Thyroid gland (tissue), 4 donors: Measurements from ENCODE around the gene SYNGAP1. TPM values are rescaled to one million over a fixed set of nuclear protein-coding genes. Genes with fewer than 3 reads are reported as not detected.

Experiments used
- DNase-seq, 2 donors: peaks; one replicate each; pipeline ENCODE4 v3.0.0-alpha.2; 2019
- H3K27ac ChIP-seq, 3 donors: fragments of 200-600 bp; sonication (generic); 1 replicate in 2 of 3; 2 replicates in 1 of 3; pipeline ENCODE4 v1.5.1; 2016 to 2019; ENCODE audit warnings: mild to moderate bottlenecking in 1 of 3, moderate library complexity in 1 of 3
- H3K27me3 ChIP-seq: fragments of 200-600 bp; sonication (generic); one replicate; pipeline ENCODE4 v1.5.1; 2019
- H3K36me3 ChIP-seq, 2 donors: fragments of 200-600 bp; sonication (generic); one replicate each; pipeline ENCODE4 v1.5.1; 2016 to 2019
- H3K4me1 ChIP-seq, 2 donors: fragments of 200-600 bp; sonication (generic); one replicate each; pipeline ENCODE4 v1.5.1; 2017 to 2019
- H3K4me3 ChIP-seq, 3 donors: fragments of 200-600 bp; sonication (generic); replicated peaks in 1 of 3; 1 replicate in 2 of 3; 2 replicates in 1 of 3; pipeline ENCODE4 v1.5.1; 2016; ENCODE audit warnings: mild to moderate bottlenecking in 1 of 3
- H3K9me3 ChIP-seq: fragments of 200-600 bp; sonication (generic); one replicate; pipeline ENCODE4 v1.5.1; 2017
- CTCF ChIP-seq, 6 experiments: fragments of 200-600 bp in 3 of 6; fragments of 450-650 bp in 3 of 6; sonication (generic) in 3 of 6; IDR thresholded peaks; one replicate each; pipeline ENCODE4 v1.5.1; 2016 to 2019; ENCODE audit warnings: antibody characterized with exemption in 6 of 6, mild to moderate bottlenecking in 2 of 6, inconsistent platforms in 1 of 6, moderate library complexity in 1 of 6
- POLR2A ChIP-seq, 2 donors: fragments of 450-650 bp; IDR thresholded peaks; one replicate each; pipeline ENCODE4 v1.6.1; 2017; ENCODE audit warnings: antibody characterized with exemption in 2 of 2, mild to moderate bottlenecking in 2 of 2, moderate library complexity in 1 of 2
- WGBS, 2 donors: methylation state at CpG; one replicate each; pipeline ENCODE4 v1.1.5; 2017; 5-methylcytosine and 5-hydroxymethylcytosine counted together
- intact Hi-C: fragments of 100-400 bp; cut with DNase I; formaldehyde crosslinking; loops from one replicate; pipeline ENCODE4 v1.15.1; 2023
- total RNA-seq, 4 donors: library from RNA; depleted of rRNA; stranded (reverse); fragments of >200 nt; gene quantifications; one replicate each; pipeline ENCODE4 v1.2.3, GENCODE V29; 2016

SYNGAP1 gene
- total RNA-seq, 4 donors from 2014 or later = 10.0 to 15.3 (median 12.2) TPM

- Histone ChIP-seq H3K9me3 (no peaks in the 10 kb centered on the region), H3K27ac (no peak overlapping the region), H3K27me3 (no peaks in the 10 kb centered on the region), H3K4me1 (no peaks in the 10 kb centered on the region), H3K36me3 (peaks cover 4 to 5% of the 10 kb centered on the region in 2 donors), H3K4me3 (no peak overlapping the region)
- WGBS, 2 donors = 93 to 98% methylated on average over 11 to 15 of the region's 18 CpGs
- no peak for DNase-seq
- TF ChIP-seq CTCF (IDR thresholded peaks at IDR 0.05) (no peak), POLR2A (IDR thresholded peaks at IDR 0.05) (no peak)
- intact Hi-C loops = no loop called here
These were observed 24.0 kb downstream of the SYNGAP1 start for GRCh38 chr6:33443619-33444504.

- intact Hi-C loops = no loop called here
- Histone ChIP-seq H3K27me3 (no peaks in the 10 kb centered on the region), H3K36me3 (peaks cover 4 to 5% of the 10 kb centered on the region in 2 donors), H3K4me3 (no peak overlapping the region), H3K27ac (no peak overlapping the region), H3K4me1 (no peaks in the 10 kb centered on the region), H3K9me3 (no peaks in the 10 kb centered on the region)
- TF ChIP-seq CTCF (IDR thresholded peaks at IDR 0.05) (no peak), POLR2A (IDR thresholded peaks at IDR 0.05) (no peak)
- DNase-seq = no peak
- 81 to 88% methylated on average over 3 of the region's 3 CpGs for WGBS, 2 donors
These were observed 25.3 kb downstream of the SYNGAP1 start for GRCh38 chr6:33445119-33445603.

GRCh38 chr6:33446356-33446755 is 26.5 kb downstream of the SYNGAP1 start:
- TF ChIP-seq POLR2A (IDR thresholded peaks at IDR 0.05) (no peak), CTCF (IDR thresholded peaks at IDR 0.05) (no peak)
- DNase-seq = no peak
- peaks cover 4 to 5% of the 10 kb centered on the region in 2 donors for H3K36me3 ChIP-seq

GRCh38 chr6:33450434-33450833 is 30.6 kb downstream of the SYNGAP1 start:
- H3K36me3 ChIP-seq = no peaks in the 10 kb centered on the region
- WGBS, 2 donors = 72 to 79% methylated on average over 3 of the region's 3 CpGs
- H3K4me3 ChIP-seq = no peak overlapping the region
- H3K9me3 ChIP-seq = no peaks in the 10 kb centered on the region
- intact Hi-C loops = no loop called here
- peaks cover 0 to 15% of the 10 kb centered on the region in 2 donors for H3K4me1 ChIP-seq
- DNase-seq = no peak
- H3K27ac ChIP-seq = no peak overlapping the region
- no peak for TF ChIP-seq CTCF (IDR thresholded peaks at IDR 0.05)
- TF ChIP-seq POLR2A (IDR thresholded peaks at IDR 0.05) = no peak
- H3K27me3 ChIP-seq = no peaks in the 10 kb centered on the region

More at GRCh38 chr6:33446356-33446755, 26.5 kb downstream of the SYNGAP1 start:
- WGBS, 2 donors = 91 to 94% methylated on average over 10 of the region's 10 CpGs
- H3K27ac ChIP-seq = no peak overlapping the region
- no peaks in the 10 kb centered on the region for H3K27me3 ChIP-seq
- H3K4me3 ChIP-seq = no peak overlapping the region
- no peaks in the 10 kb centered on the region for H3K4me1 ChIP-seq
- intact Hi-C loops = no loop called here
- no peaks in the 10 kb centered on the region for H3K9me3 ChIP-seq

GRCh38 chr6:33451606-33452005 is 31.7 kb downstream of the SYNGAP1 start:
- WGBS, 2 donors = 88 to 95% methylated on average over 14 to 15 of the region's 15 CpGs
- DNase-seq = no peak
- Histone ChIP-seq H3K27me3 (no peaks in the 10 kb centered on the region), H3K36me3 (peaks cover 0 to 8% of the 10 kb centered on the region in 2 donors), H3K9me3 (no peaks in the 10 kb centered on the region), H3K27ac (no peak overlapping the region), H3K4me1 (peaks cover 0 to 15% of the 10 kb centered on the region in 2 donors), H3K4me3 (no peak overlapping the region)
- TF ChIP-seq POLR2A (IDR thresholded peaks at IDR 0.05) (no peak), CTCF (IDR thresholded peaks at IDR 0.05) (no peak)
- intact Hi-C loops = no loop called here
